NCI-H1930 (cell line): Measurements from ENCODE around the gene ATP11A.

ENCODE experiments used
- DNase-seq, 2 experiments: peaks; one replicate each; lab custom pipeline; 2025; lab: John Stamatoyannopoulos, UW

ATP11A gene

DNA sequence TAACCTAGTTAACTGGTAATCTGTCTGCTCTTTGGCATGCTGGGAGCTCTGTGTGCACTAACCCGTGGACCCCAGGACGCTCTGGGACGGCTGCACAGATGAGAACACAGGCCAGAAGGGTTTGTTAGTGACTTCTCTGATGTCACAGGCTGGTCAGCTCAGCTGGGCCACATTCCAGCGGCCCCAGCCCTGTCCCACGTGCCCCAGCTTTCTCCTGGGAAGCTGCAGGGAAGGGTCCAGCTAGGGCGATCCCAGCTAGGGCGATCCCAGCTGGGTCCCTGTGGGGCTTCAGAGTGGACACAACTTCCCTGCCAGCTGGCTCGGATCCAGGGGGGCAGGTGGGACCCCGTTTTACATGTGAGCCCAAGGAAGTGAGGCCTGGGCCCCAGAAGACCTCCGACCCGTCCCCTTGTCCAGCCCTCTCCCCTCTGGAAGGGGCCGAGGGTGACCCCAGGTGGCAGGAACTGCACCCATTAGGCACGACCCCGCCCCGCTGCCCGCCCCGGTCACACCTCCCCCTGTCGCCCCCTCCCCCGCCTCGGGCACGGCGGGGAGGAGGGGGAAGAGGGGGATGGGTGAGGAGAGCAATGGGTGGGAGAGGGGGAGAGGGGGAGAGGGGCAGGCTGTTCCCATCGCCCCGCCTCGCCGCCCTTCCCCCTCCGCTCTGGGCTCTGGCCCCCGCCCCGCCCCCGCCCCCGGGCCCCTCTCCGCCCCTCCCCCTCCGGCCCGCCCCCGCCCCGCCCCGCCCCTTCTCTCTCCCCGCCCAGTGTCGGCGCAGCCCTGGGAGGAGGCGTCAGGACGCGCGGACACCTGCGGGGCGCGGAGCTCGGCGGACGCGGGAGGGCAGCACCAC lies 204.0 kb downstream of the ATP11A start:
- peak; percentile 83 to 87 for DNase-seq

DNA sequence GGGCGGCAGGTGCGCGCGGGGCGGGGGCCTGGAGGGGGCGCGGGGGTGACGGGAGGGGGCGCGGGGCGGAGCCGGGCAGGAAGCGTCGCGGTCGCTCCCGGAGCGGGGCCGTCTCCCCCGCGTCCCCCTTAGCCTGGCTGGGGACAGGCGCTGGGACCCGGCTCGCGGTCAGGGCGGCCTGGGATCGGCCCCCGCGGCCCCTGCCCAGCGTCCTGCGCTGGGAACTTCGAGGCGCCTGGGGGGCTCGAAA lies 204.5 kb downstream of the ATP11A start:
- no peak for DNase-seq

- DNase-seq = no peak
These were observed 205.0 kb downstream of the ATP11A start for GRCh38 chr13:112894673-112895481.

- DNase-seq = no peak
These were observed 206.0 kb downstream of the ATP11A start for GRCh38 chr13:112895521-112896465.

- no peak for DNase-seq
These were observed 207.1 kb downstream of the ATP11A start for GRCh38 chr13:112896736-112897602.

DNA sequence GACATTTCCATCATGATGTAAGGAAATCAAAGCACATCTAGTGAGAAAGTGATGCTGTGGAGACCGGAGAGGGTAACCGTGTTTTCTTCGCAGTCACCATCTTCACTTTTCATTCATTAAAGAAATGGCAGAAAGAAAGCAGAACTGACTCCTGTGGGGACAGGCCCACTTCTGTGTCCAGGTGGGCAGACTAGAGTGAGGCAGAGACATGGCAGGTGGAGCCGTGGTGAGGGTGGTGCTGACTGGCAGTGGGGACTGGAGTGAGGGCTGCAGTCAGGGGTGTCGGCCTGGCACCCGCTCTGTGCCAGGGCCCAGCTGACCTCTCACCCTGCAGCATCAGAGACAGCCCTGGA lies 207.7 kb downstream of the ATP11A start:
- DNase-seq = no peak

DNA sequence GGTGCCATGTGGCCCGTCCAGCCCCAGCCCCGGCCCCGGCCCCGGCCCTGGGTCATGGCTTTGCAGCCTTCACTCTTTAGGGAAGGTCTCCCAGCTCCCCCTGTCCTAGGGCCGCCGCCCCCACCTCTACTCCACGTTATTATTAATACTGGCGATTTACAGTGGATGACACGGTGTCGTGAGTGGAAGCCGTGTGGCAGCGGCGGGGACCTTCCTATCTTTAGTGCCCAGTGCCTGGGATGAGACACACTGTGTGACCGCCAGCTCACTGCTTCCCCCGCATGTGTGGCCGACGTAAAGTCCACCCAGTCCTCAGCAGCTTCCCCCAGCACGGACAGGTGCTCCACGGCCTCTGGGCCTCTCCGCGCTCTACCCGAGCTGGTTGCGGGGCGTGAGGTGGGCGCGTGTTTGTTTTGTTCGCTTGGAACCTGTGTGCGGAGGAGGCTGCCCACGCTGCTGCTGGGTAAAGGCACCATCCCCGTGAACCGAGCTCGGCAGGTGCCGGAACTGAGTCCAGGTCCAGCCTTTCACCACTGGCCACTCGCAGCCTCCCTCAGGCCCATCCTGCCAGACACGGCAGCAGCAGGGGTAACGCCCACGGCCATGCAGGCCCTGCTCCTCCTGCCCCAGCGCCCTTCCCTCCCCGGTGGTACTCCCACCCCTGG lies 208.2 kb downstream of the ATP11A start:
- no peak for DNase-seq

GRCh38 chr13:112898621-112899280 lies 208.9 kb downstream of the ATP11A start:
- DNase-seq = no peak

DNA sequence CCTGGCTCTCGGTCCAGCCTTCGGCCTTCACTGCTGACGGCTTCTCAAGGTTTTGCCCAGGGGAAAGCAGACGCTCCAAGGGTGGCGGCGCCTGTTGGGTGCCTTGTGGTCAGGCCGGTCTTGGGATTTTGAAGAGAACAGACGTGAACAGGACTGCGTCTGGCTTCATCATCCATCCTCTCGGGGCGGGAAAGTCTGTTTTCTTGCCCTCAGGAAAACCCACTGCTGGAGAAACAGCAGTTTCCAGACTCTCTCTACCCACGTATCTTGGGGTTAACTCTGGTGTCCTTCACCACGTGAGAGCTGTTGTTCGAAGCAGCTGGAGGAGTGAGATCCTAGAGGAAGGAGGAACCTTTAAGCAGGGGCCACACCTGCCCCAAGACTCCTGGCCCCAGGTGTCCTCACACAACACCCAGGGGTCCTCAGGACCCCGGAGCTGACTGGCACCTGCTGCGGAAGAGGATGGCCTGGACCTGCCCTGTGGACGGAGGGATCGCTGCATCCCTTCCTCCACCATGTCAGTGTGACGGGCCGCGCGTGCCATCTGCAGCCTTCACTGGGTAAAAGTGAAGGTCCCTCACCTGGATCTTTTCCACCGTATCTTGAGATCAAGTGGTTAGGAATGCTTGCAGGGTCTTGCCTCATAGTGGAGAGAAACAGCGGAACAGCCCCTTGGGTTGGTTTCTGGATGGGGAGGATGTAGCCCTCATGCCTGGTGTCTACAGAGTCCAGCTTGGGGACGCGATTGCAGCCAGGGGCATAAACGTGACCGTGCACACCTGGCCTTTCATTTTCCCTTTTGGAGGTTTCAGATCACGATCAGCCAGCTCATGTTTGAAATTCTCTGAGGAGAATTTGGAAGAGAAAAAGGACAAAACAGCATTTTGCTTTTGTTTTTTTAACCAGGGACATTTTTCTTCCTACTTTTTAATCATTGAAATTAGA lies 209.7 kb downstream of the ATP11A start:
- no peak for DNase-seq

- no peak for DNase-seq
These were observed 210.4 kb downstream of the ATP11A start for GRCh38 chr13:112900226-112900600.

- no peak for DNase-seq
These were observed 210.9 kb downstream of the ATP11A start for GRCh38 chr13:112900691-112901091.

DNA sequence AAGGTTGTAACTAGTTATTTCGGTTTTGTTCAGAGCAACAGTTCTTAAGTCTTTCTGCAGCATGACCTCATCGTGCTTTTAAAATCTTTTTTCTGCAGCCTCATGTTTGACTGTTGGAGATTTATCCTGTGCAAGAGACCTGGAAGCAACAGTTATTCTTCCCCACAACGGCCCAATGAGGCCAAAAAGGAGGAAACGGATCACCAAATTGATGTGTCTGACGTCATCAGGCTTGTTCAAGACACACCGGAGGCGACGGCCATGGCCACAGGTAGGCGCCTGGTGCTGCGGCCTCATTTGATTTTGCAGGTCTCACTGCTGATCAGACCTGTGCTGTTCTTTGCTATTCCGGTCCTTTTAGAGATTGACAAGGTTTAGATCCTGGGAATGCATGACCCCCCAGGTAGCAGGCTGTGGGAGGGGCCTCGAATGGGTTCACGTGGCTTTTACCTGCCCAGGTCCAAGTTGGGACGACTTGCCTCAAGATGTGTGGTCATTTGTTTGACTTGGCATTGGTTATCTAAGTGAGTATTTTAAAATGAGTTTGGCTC lies 212.3 kb downstream of the ATP11A start:
- no peak for DNase-seq

- DNase-seq = no peak
These were observed 212.8 kb downstream of the ATP11A start for GRCh38 chr13:112902669-112903068.

GRCh38 chr13:112903071-112903577 lies 213.3 kb downstream of the ATP11A start:
- no peak for DNase-seq

- no peak for DNase-seq
These were observed 213.9 kb downstream of the ATP11A start for GRCh38 chr13:112903606-112904195.

GRCh38 chr13:112904436-112904960 lies 214.7 kb downstream of the ATP11A start:
- no peak for DNase-seq

DNA sequence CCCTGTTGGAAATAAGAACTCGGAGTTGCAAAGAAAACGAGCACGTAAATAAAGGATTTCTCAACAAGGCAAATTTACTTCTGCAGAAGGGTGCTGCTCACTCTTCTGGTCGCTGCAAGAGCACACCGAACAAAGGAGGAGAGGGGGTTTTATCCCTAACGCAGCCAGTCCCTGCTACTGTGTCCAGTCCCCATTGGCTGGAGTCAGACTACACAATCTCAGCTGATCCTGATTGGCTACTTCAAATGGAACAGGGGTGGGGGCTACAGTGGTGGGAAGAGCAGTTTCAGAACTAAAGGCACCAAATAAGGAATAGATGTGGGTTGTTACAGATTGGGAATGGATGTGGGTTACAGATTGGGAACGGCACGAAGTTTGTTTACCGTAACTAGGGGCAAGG lies 215.2 kb downstream of the ATP11A start:
- DNase-seq = no peak

GRCh38 chr13:112905619-112905989 lies 215.8 kb downstream of the ATP11A start:
- DNase-seq = no peak
